GM12878 (cell line): ENCODE results near the gene FAM219A.

Source experiments
- FOXM1 ChIP-seq: IDR thresholded peaks from 2 replicates; pipeline ENCODE4 v1.6.1; 2012; ENCODE audit warnings: low read depth, mild to moderate bottlenecking, inconsistent platforms, low read length, moderate library complexity
- RAD21 ChIP-seq: IDR thresholded peaks from 2 replicates; pipeline ENCODE4 v1.6.1; 2011; ENCODE audit warnings: mild to moderate bottlenecking, low read depth, low read length, moderate library complexity; ENCODE audit not compliant: insufficient read depth

GRCh38 chr9:34506623-34507022, 48.3 kb upstream of the FAM219A start:
- TF ChIP-seq RAD21 (no peak), FOXM1 (no peak)
